ENCODE measurements around the gene EGFL7. TPM values are rescaled to one million over a fixed set of nuclear protein-coding genes. Genes with fewer than 3 reads are reported as not detected.

Gene EGFL7
- total and polyA plus RNA-seq, 10 of the 15 experiments (the other 5 are each of a cell fraction or from before 2014, with no cell fraction given), result 0.06 to 0.46 (median 0.19) TPM; not detected in 5

GRCh38 chr9:136714893-136715274 lies 52.2 kb downstream of the EGFL7 start:
- 1% methylated on average over 8 of the region's 8 CpGs for WGBS (ENCODE audit: insufficient coverage, insufficient replicate concordance, low lambda C conversion rate, missing lambda C conversion rate)
- CTCF ChIA-PET, result no interaction called here
- no peak overlapping the region for H3K4me2 ChIP-seq (ENCODE audit: control insufficient read depth, insufficient read depth)
- no peaks in the 10 kb centered on the region for H3K36me3 ChIP-seq (ENCODE audit: control insufficient read depth in 2 of 2, insufficient read depth in 2 of 2, low read length in 1 of 2)
- peaks cover 2 to 7% of the 10 kb centered on the region in 2 experiments for H3K27me3 ChIP-seq (replicated peaks in 1 of 2; ENCODE audit: control insufficient read depth in 2 of 2, insufficient read depth in 2 of 2, low read length in 1 of 2)
- no peak overlapping the region for H3K27ac ChIP-seq (ENCODE audit: control insufficient read depth, insufficient read depth)
- H3K79me2 ChIP-seq (ENCODE audit: control insufficient read depth, insufficient read depth, low read length), result no peaks in the 10 kb centered on the region
- TF ChIP-seq HSF1 (IDR thresholded peaks at IDR 0.05; ENCODE audit: low read depth, low read length) (no peak), MTA3 (IDR thresholded peaks at IDR 0.05; ENCODE audit: borderline replicate concordance, low read length) (no peak), IKZF1 (conservative IDR thresholded peaks at IDR 0.05) (no peak)
- H4K20me1 ChIP-seq (ENCODE audit: control insufficient read depth, insufficient read depth), result no peaks in the 10 kb centered on the region
- no peak overlapping the region for H3K4me3 ChIP-seq
- POLR2A ChIA-PET, result no interaction called here
- intact Hi-C loops (cut with micrococcal nuclease; ENCODE audit: unreplicated experiment) (no loop called here), in situ Hi-C loops (cut with MboI) (no loop called here)
- no peak overlapping the region for H3K9ac ChIP-seq (ENCODE audit: control insufficient read depth, insufficient read depth, low read length)
- no peak for FAIRE-seq
- no peak overlapping the region for H2AFZ ChIP-seq (ENCODE audit: control insufficient read depth, low read depth, low read length)
- RAD21 ChIA-PET (ENCODE audit: unreplicated experiment), result no interaction called here
- DNase-seq (ENCODE audit: low read depth, low spot score), result no peak
- no peaks in the 10 kb centered on the region for H3K4me1 ChIP-seq (ENCODE audit: control insufficient read depth, insufficient read depth, low read length)
- no TSS peak for BruUV-seq (replicated peaks)
- H3K9me3 ChIP-seq (replicated peaks; ENCODE audit: control insufficient read depth, insufficient read depth, low read length), result no peaks in the 10 kb centered on the region
- SMC1A ChIA-PET (ENCODE audit: uncharacterized antibody, unreplicated experiment), result no interaction called here
- ATAC-seq, result no peak

- WGBS (ENCODE audit: insufficient coverage, insufficient replicate concordance, low lambda C conversion rate, missing lambda C conversion rate), result 44% methylated on average over 16 of the region's 16 CpGs
- Histone ChIP-seq H3K27me3 (replicated peaks in 1 of 2; ENCODE audit: control insufficient read depth in 2 of 2, insufficient read depth in 2 of 2, low read length in 1 of 2) (peaks cover 2% of the 10 kb centered on the region in 2 experiments; a peak in 3 of 4 replicates), H3K9ac (ENCODE audit: control insufficient read depth, insufficient read depth, low read length) (no peak overlapping the region), H3K9me3 (replicated peaks; ENCODE audit: control insufficient read depth, insufficient read depth, low read length) (no peaks in the 10 kb centered on the region), H3K4me1 (ENCODE audit: control insufficient read depth, insufficient read depth, low read length) (no peaks in the 10 kb centered on the region), H3K27ac (ENCODE audit: control insufficient read depth, insufficient read depth) (no peak overlapping the region), H3K4me3 (no peak overlapping the region), H3K79me2 (ENCODE audit: control insufficient read depth, insufficient read depth, low read length) (no peaks in the 10 kb centered on the region), H3K36me3 (ENCODE audit: control insufficient read depth in 2 of 2, insufficient read depth in 2 of 2, low read length in 1 of 2) (peaks cover 0 to under 1% of the 10 kb centered on the region in 2 experiments; a peak in 2 of 4 replicates), H4K20me1 (ENCODE audit: control insufficient read depth, insufficient read depth) (no peaks in the 10 kb centered on the region), H3K4me2 (ENCODE audit: control insufficient read depth, insufficient read depth) (no peak overlapping the region), H2AFZ (ENCODE audit: control insufficient read depth, low read depth, low read length) (no peak overlapping the region)
- no TSS peak for BruUV-seq (replicated peaks)
- SMC1A ChIA-PET (ENCODE audit: uncharacterized antibody, unreplicated experiment), result no interaction called here
- POLR2A ChIA-PET, result no interaction called here
- RAD21 ChIA-PET (ENCODE audit: unreplicated experiment), result no interaction called here
- FAIRE-seq (no peak), DNase-seq (ENCODE audit: low read depth, low spot score) (no peak), ATAC-seq (no peak)
- intact Hi-C loops (cut with micrococcal nuclease; ENCODE audit: unreplicated experiment), result no loop called here
- CTCF ChIA-PET, result no interaction called here
- TF ChIP-seq IKZF1 (conservative IDR thresholded peaks at IDR 0.05) (no peak), POU2F2 (IDR thresholded peaks at IDR 0.05; ENCODE audit: borderline replicate concordance, low read depth, low read length) (no peak), FOXM1 (IDR thresholded peaks at IDR 0.05; ENCODE audit: low read depth, low read length) (no peak), MYB (IDR thresholded peaks at IDR 0.05; ENCODE audit: borderline replicate concordance, low read depth, low read length) (no peak), PKNOX1 (IDR thresholded peaks at IDR 0.05) (no peak)
- in situ Hi-C loops (cut with MboI), result no loop called here
These were observed 54.7 kb downstream of the EGFL7 start for GRCh38 chr9:136717399-136717798.

Data from GM12878 (cell line).